Suprapubic skin (tissue), 4 donors: ENCODE measurements around the gene KCNB1.

Experiments
- POLR2A ChIP-seq, 2 donors: fragments of 450-650 bp; IDR thresholded peaks; one replicate each; pipeline ENCODE4 v1.6.1; 2017; ENCODE audit warnings: antibody characterized with exemption in 2 of 2, mild to moderate bottlenecking in 2 of 2, moderate library complexity in 2 of 2
- POLR2AphosphoS5 ChIP-seq, 3 donors: sonication (generic); formaldehyde crosslinking; IDR thresholded peaks; one replicate each; pipeline ENCODE4 v1.6.1; 2017; ENCODE audit warnings: antibody characterized with exemption in 3 of 3
- TF ChIP-seq, protein P1 (sequence below), 2 donors: fragments of 200-600 bp in 1 of 2; fragments of 450-650 bp in 1 of 2; sonication (generic) in 1 of 2; IDR thresholded peaks; one replicate each; pipeline ENCODE4 v1.5.1; 2016 to 2019; ENCODE audit warnings: antibody characterized with exemption in 2 of 2, mild to moderate bottlenecking in 1 of 2, moderate library complexity in 1 of 2

DNA sequence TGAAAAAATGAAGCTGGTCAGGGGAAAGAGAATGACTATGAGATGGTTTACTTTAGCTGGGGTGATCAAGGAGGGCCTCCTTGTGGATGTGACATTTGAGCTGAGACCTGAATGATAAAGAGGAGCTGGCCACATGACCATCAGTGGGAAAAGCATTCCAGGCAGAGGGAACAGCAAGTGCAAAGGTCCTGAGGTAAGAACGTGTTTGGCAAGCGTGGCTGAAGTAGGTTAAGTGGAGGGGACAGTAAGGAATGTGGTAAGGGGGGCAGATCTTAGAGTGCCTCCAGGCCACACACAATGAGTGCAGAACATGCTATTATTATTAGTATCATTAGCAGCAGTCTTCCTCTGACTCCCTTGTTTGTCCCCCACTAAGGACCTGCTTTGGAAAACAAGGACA lies 92.6 kb downstream of the KCNB1 start:
- TF ChIP-seq POLR2A (IDR thresholded peaks at IDR 0.05), result no peak
- TF ChIP-seq, protein P1, sequence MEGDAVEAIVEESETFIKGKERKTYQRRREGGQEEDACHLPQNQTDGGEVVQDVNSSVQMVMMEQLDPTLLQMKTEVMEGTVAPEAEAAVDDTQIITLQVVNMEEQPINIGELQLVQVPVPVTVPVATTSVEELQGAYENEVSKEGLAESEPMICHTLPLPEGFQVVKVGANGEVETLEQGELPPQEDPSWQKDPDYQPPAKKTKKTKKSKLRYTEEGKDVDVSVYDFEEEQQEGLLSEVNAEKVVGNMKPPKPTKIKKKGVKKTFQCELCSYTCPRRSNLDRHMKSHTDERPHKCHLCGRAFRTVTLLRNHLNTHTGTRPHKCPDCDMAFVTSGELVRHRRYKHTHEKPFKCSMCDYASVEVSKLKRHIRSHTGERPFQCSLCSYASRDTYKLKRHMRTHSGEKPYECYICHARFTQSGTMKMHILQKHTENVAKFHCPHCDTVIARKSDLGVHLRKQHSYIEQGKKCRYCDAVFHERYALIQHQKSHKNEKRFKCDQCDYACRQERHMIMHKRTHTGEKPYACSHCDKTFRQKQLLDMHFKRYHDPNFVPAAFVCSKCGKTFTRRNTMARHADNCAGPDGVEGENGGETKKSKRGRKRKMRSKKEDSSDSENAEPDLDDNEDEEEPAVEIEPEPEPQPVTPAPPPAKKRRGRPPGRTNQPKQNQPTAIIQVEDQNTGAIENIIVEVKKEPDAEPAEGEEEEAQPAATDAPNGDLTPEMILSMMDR (IDR thresholded peaks at IDR 0.05), result no peak
- TF ChIP-seq POLR2AphosphoS5 (IDR thresholded peaks at IDR 0.05), result no peak
